SU-DHL-6 (cell line): ENCODE data around the gene DNAH7.

Experiments
- EZH2phosphoT487 ChIP-seq: fragments of 200-600 bp; sonication (generic), shearing (Covaris generic); conservative IDR thresholded peaks from 2 replicates; pipeline ENCODE4 v1.6.1; 2018; ENCODE audit warnings: mild to moderate bottlenecking, antibody characterized with exemption, low read length, moderate library complexity, mixed read lengths
- TF ChIP-seq, protein P1 (sequence below): fragments of 200-600 bp; sonication (generic); IDR thresholded peaks from one replicate; pipeline ENCODE4 v1.5.1; 2017; ENCODE audit warnings: antibody characterized with exemption, mild to moderate bottlenecking, low read length, moderate library complexity; ENCODE audit not compliant: insufficient read depth, poor library complexity, severe bottlenecking

DNA sequence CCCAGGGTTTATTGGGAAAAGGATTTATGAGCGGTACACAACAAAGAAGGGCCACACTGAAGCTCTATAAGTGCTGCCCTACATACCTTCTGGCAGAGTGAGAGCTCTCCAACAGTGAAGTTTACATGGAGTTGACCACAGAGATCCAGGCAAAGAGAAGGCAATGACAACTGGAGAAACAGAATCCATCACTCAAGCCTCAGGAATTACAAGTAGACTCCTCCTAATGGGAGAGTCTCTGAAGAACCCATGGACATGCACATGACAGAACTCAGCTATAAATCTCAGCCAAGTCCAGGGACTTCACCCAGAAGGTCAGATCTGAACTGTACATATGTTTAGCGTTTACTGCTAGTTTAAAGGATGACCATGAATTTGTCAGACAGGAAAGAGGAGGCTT lies 164.7 kb downstream of the DNAH7 start:
- TF ChIP-seq, protein P1, sequence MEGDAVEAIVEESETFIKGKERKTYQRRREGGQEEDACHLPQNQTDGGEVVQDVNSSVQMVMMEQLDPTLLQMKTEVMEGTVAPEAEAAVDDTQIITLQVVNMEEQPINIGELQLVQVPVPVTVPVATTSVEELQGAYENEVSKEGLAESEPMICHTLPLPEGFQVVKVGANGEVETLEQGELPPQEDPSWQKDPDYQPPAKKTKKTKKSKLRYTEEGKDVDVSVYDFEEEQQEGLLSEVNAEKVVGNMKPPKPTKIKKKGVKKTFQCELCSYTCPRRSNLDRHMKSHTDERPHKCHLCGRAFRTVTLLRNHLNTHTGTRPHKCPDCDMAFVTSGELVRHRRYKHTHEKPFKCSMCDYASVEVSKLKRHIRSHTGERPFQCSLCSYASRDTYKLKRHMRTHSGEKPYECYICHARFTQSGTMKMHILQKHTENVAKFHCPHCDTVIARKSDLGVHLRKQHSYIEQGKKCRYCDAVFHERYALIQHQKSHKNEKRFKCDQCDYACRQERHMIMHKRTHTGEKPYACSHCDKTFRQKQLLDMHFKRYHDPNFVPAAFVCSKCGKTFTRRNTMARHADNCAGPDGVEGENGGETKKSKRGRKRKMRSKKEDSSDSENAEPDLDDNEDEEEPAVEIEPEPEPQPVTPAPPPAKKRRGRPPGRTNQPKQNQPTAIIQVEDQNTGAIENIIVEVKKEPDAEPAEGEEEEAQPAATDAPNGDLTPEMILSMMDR = no peak
- TF ChIP-seq EZH2phosphoT487 = no peak
